ENCODE results near the gene RIBC1. TPM values are rescaled to one million over a fixed set of nuclear protein-coding genes. Genes with fewer than 3 reads are reported as not detected.

Gene RIBC1
- total and polyA plus RNA-seq, 10 of the 15 experiments (the other 5 are each of a cell fraction or from before 2014, with no cell fraction given), result 0.22 to 1.0 (median 0.54) TPM

GRCh38 chrX:53398216-53398615 is 24.5 kb upstream of the RIBC1 start (continued):
- TF ChIP-seq KLF5 (IDR thresholded peaks at IDR 0.05; ENCODE audit: partially characterized antibody) (no peak), BCL3 (IDR thresholded peaks at IDR 0.05; ENCODE audit: borderline replicate concordance, insufficient read depth, low read depth, low read length, poor library complexity, severe bottlenecking) (no peak), ZNF217 (IDR thresholded peaks at IDR 0.05) (no peak), CREM (IDR thresholded peaks at IDR 0.05; ENCODE audit: low read depth) (no peak), TBL1XR1 (IDR thresholded peaks at IDR 0.05; ENCODE audit: low read depth, low read length) (no peak), SIN3A (IDR thresholded peaks at IDR 0.05; ENCODE audit: low read depth, low read length) (no peak), ZBTB33 (IDR thresholded peaks at IDR 0.05) (no peak), POLR2AphosphoS5 (IDR thresholded peaks at IDR 0.05; ENCODE audit: low read length) (no peak)

- H3K36me3 ChIP-seq (ENCODE audit: control insufficient read depth in 2 of 2, insufficient read depth in 2 of 2, low read length in 1 of 2), result peaks cover 37 to 43% of the 10 kb centered on the region in 2 experiments
- H3K27ac ChIP-seq (ENCODE audit: control insufficient read depth, insufficient read depth), result no peak overlapping the region
- H3K9me3 ChIP-seq (replicated peaks; ENCODE audit: control insufficient read depth, insufficient read depth, low read length), result no peaks in the 10 kb centered on the region
- POLR2A ChIA-PET, result interaction anchor here (0.7 kb wide), 1 partner anchor 23 kb away, joined by 9 read pairs; no protein-coding TSS in a partner anchor
- H2AFZ ChIP-seq (ENCODE audit: control insufficient read depth, low read depth, low read length), result no peak overlapping the region
- WGBS (ENCODE audit: insufficient coverage, insufficient replicate concordance, low lambda C conversion rate, missing lambda C conversion rate), result 98% methylated on average over 10 of the region's 10 CpGs
- no peaks in the 10 kb centered on the region for H3K4me1 ChIP-seq (ENCODE audit: control insufficient read depth, insufficient read depth, low read length)
- H3K27me3 ChIP-seq (replicated peaks in 1 of 2; ENCODE audit: control insufficient read depth in 2 of 2, insufficient read depth in 2 of 2, low read length in 1 of 2), result no peaks in the 10 kb centered on the region
- FAIRE-seq (no peak), DNase-seq (ENCODE audit: low read depth, low spot score) (no peak), ATAC-seq (no peak)
- H3K9ac ChIP-seq (ENCODE audit: control insufficient read depth, insufficient read depth, low read length), result no peak overlapping the region
- 0 out of 2 replicates have a peak, but pooled peaks have one; percentile 25 for TF ChIP-seq POLR2AphosphoS5 (IDR thresholded peaks at IDR 0.05; ENCODE audit: low read length)
- TF ChIP-seq ELK1 (IDR thresholded peaks at IDR 0.05; ENCODE audit: low read depth, low read length), result no peak
- no peaks in the 10 kb centered on the region for H3K79me2 ChIP-seq (ENCODE audit: control insufficient read depth, insufficient read depth, low read length)
- no TSS peak for BruUV-seq (replicated peaks)
- in situ Hi-C loops (cut with MboI) (no loop called here), intact Hi-C loops (cut with micrococcal nuclease; ENCODE audit: unreplicated experiment) (no loop called here)
- H3K4me2 ChIP-seq (ENCODE audit: control insufficient read depth, insufficient read depth), result no peak overlapping the region
- RAD21 ChIA-PET (ENCODE audit: unreplicated experiment), result interaction anchor here (0.6 kb wide), 1 partner anchor 27 kb away, joined by 3 read pairs; no protein-coding TSS in a partner anchor
- SMC1A ChIA-PET (ENCODE audit: uncharacterized antibody, unreplicated experiment), result interaction anchor here (0.6 to 1.1 kb wide), 2 partner anchors 14 to 377 kb away, joined by 3 read pairs; no protein-coding TSS in a partner anchor
- H4K20me1 ChIP-seq (ENCODE audit: control insufficient read depth, insufficient read depth), result no peaks in the 10 kb centered on the region
- H3K4me3 ChIP-seq, result no peak overlapping the region
- CTCF ChIA-PET, result no interaction called here
Measured at GRCh38 chrX:53403535-53403934, 19.1 kb upstream of the RIBC1 start.
